Ascending aorta (tissue), 2 donors: ENCODE data around the gene TRABD2B. TPM values are rescaled to one million over a fixed set of nuclear protein-coding genes. Genes with fewer than 3 reads are reported as not detected.

Experiments
- DNase-seq, 2 donors: peaks; one replicate each; pipeline ENCODE4 v3.0.0-alpha.2; 2019; ENCODE audit warnings: low spot score in 2 of 2
- H3K27ac ChIP-seq, 2 donors: fragments of 200-600 bp; sonication (generic); one replicate each; pipeline ENCODE4 v1.5.1; 2016 to 2017; ENCODE audit warnings: mild to moderate bottlenecking in 1 of 2
- H3K27me3 ChIP-seq: fragments of 200-600 bp; sonication (generic); one replicate; pipeline ENCODE4 v1.5.1; 2017
- H3K36me3 ChIP-seq, 2 donors: fragments of 200-600 bp; sonication (generic); one replicate each; pipeline ENCODE4 v1.5.1; 2016
- H3K4me1 ChIP-seq, 2 donors: fragments of 200-600 bp; sonication (generic); one replicate each; pipeline ENCODE4 v1.5.1; 2016 to 2017; ENCODE audit warnings: mild to moderate bottlenecking in 1 of 2
- H3K4me3 ChIP-seq, 2 donors: fragments of 200-600 bp; sonication (generic); one replicate each; pipeline ENCODE4 v1.5.1; 2016 to 2017; ENCODE audit warnings: mild to moderate bottlenecking in 1 of 2
- H3K9me3 ChIP-seq, 2 donors: fragments of 200-600 bp; sonication (generic); one replicate each; pipeline ENCODE4 v1.5.1; 2016
- CTCF ChIP-seq, 3 experiments: fragments of 200-600 bp in 2 of 3; fragments of 450-650 bp in 1 of 3; sonication (generic) in 2 of 3; IDR thresholded peaks; one replicate each; pipeline ENCODE4 v1.5.1; 2016 to 2019; ENCODE audit warnings: antibody characterized with exemption in 3 of 3, mild to moderate bottlenecking in 1 of 3, moderate library complexity in 1 of 3
- intact Hi-C: fragments of 100-400 bp; cut with DNase I; formaldehyde crosslinking; loops from one replicate; pipeline ENCODE4 v1.15.1; 2023
- total RNA-seq: library from RNA; depleted of rRNA; stranded (reverse); fragments of >200 nt; gene quantifications from one replicate; pipeline ENCODE4 v1.1.0, GENCODE V29; 2016

Gene TRABD2B
- total RNA-seq, 1 donor from 2014 or later, result 7.9 TPM

- intact Hi-C loops, result loop anchor here (5.0 kb wide), 1 partner anchor 137 kb away; no protein-coding TSS in a partner anchor
Observed at GRCh38 chr1:47924270-47925048, 72.7 kb downstream of the TRABD2B start.

GRCh38 chr1:47921935-47922415, 75.2 kb downstream of the TRABD2B start:
- Histone ChIP-seq H3K27ac (no peak overlapping the region), H3K4me1 (peaks cover 0 to 8% of the 10 kb centered on the region in 2 donors), H3K27me3 (no peaks in the 10 kb centered on the region), H3K36me3 (no peaks in the 10 kb centered on the region), H3K4me3 (no peak overlapping the region), H3K9me3 (no peaks in the 10 kb centered on the region)
- no peak for DNase-seq
- no peak for TF ChIP-seq CTCF (IDR thresholded peaks at IDR 0.05)
- intact Hi-C loops, result no loop called here

More at GRCh38 chr1:47924270-47925048, 72.7 kb downstream of the TRABD2B start:
- Histone ChIP-seq H3K36me3 (no peaks in the 10 kb centered on the region), H3K9me3 (no peaks in the 10 kb centered on the region), H3K4me1 (peaks cover 0 to 16% of the 10 kb centered on the region in 2 donors), H3K27me3 (no peaks in the 10 kb centered on the region), H3K4me3 (no peak overlapping the region), H3K27ac (no peak overlapping the region)
- TF ChIP-seq CTCF (IDR thresholded peaks at IDR 0.05), result no peak
- DNase-seq, result no peak

- Histone ChIP-seq H3K4me3 (no peak overlapping the region), H3K27ac (no peak overlapping the region), H3K36me3 (no peaks in the 10 kb centered on the region), H3K9me3 (no peaks in the 10 kb centered on the region), H3K27me3 (no peaks in the 10 kb centered on the region), H3K4me1 (no peaks in the 10 kb centered on the region)
- intact Hi-C loops, result no loop called here
- TF ChIP-seq CTCF (IDR thresholded peaks at IDR 0.05), result no peak
- DNase-seq, result no peak
Observed at GRCh38 chr1:47919113-47919833, 77.9 kb downstream of the TRABD2B start.

GRCh38 chr1:47918257-47918867, 78.8 kb downstream of the TRABD2B start:
- no peak overlapping the region for H3K4me3 ChIP-seq
- TF ChIP-seq CTCF (IDR thresholded peaks at IDR 0.05), result no peak
- intact Hi-C loops, result no loop called here

GRCh38 chr1:47917687-47918086, 79.5 kb downstream of the TRABD2B start:
- Histone ChIP-seq H3K27me3 (no peaks in the 10 kb centered on the region), H3K4me1 (no peaks in the 10 kb centered on the region), H3K27ac (no peak overlapping the region), H3K4me3 (no peak overlapping the region), H3K36me3 (no peaks in the 10 kb centered on the region), H3K9me3 (no peaks in the 10 kb centered on the region)
- no peak for TF ChIP-seq CTCF (IDR thresholded peaks at IDR 0.05)
- intact Hi-C loops, result no loop called here
- no peak for DNase-seq

More at GRCh38 chr1:47918257-47918867, 78.8 kb downstream of the TRABD2B start:
- H3K36me3 ChIP-seq, result no peaks in the 10 kb centered on the region
- no peak overlapping the region for H3K27ac ChIP-seq
- no peaks in the 10 kb centered on the region for H3K9me3 ChIP-seq
- no peak for DNase-seq
- no peaks in the 10 kb centered on the region for H3K4me1 ChIP-seq
- no peaks in the 10 kb centered on the region for H3K27me3 ChIP-seq
